ENCODE data around the gene ARF1.
A peak's percentile ranks its signal among the peaks of the same experiment; 100 is the strongest.

Gene ARF1

GRCh38 chr1:228079601-228080263 is 2.8 kb upstream of the ARF1 start:
- H3K27me3 ChIP-seq (ENCODE audit: insufficient read depth, low read length), result no peaks in the 10 kb centered on the region
- H3K4me1 ChIP-seq (ENCODE audit: control insufficient read depth, insufficient read depth, low read length, unreplicated experiment), result peaks cover 2% of the 10 kb centered on the region
- H2AFZ ChIP-seq (ENCODE audit: low read length, unreplicated experiment), result no peak overlapping the region
- no peak overlapping the region for H3K4me3 ChIP-seq (ENCODE audit: low read depth, low read length)
- H3K27ac ChIP-seq (ENCODE audit: low read depth, low read length), result no peak overlapping the region
- H3K79me2 ChIP-seq (ENCODE audit: control insufficient read depth, insufficient read depth, low read length, unreplicated experiment), result peaks cover 48% of the 10 kb centered on the region
- H3K36me3 ChIP-seq (ENCODE audit: insufficient read depth, low read length), result no peaks in the 10 kb centered on the region; the same call in 1 of the 2 replicates

- Histone ChIP-seq H3K4me3 (ENCODE audit: low read depth, low read length) (peak overlapping the region; percentile 90), H3K36me3 (ENCODE audit: insufficient read depth, low read length) (no peaks in the 10 kb centered on the region; the same call in 1 of the 2 replicates), H3K27me3 (ENCODE audit: insufficient read depth, low read length) (no peaks in the 10 kb centered on the region), H3K27ac (ENCODE audit: low read depth, low read length) (no peak overlapping the region), H3K4me1 (ENCODE audit: control insufficient read depth, insufficient read depth, low read length, unreplicated experiment) (peaks cover 16% of the 10 kb centered on the region), H3K79me2 (ENCODE audit: control insufficient read depth, insufficient read depth, low read length, unreplicated experiment) (peaks cover 63% of the 10 kb centered on the region), H2AFZ (ENCODE audit: low read length, unreplicated experiment) (no peak overlapping the region)
These were observed 1.4 kb upstream of the ARF1 start for GRCh38 chr1:228081144-228081543.

- peak overlapping the region; percentile 91 for H2AFZ ChIP-seq (ENCODE audit: low read length, unreplicated experiment)
These were observed 812 bp upstream of the ARF1 start for GRCh38 chr1:228081578-228082213.

GRCh38 chr1:228082918-228083870 is 686 bp downstream of the ARF1 start:
- H3K4me1 ChIP-seq (ENCODE audit: control insufficient read depth, insufficient read depth, low read length, unreplicated experiment), result peaks cover 34% of the 10 kb centered on the region
- H3K27me3 ChIP-seq (ENCODE audit: insufficient read depth, low read length), result no peaks in the 10 kb centered on the region
- H3K4me3 ChIP-seq (ENCODE audit: low read depth, low read length), result peak overlapping the region; percentile 90
- peak overlapping the region; percentile 89 for H3K27ac ChIP-seq (ENCODE audit: low read depth, low read length)
- H3K79me2 ChIP-seq (ENCODE audit: control insufficient read depth, insufficient read depth, low read length, unreplicated experiment), result peaks cover 83% of the 10 kb centered on the region
- no peak overlapping the region for H2AFZ ChIP-seq (ENCODE audit: low read length, unreplicated experiment)
- no peaks in the 10 kb centered on the region; the same call in 1 of the 2 replicates for H3K36me3 ChIP-seq (ENCODE audit: insufficient read depth, low read length)

More at GRCh38 chr1:228081578-228082213, 812 bp upstream of the ARF1 start:
- Histone ChIP-seq H3K27ac (ENCODE audit: low read depth, low read length) (peak overlapping the region; percentile 28; the same call in 1 of the 2 replicates), H3K4me1 (ENCODE audit: control insufficient read depth, insufficient read depth, low read length, unreplicated experiment) (peaks cover 21% of the 10 kb centered on the region), H3K4me3 (ENCODE audit: low read depth, low read length) (peak overlapping the region; percentile 90), H3K79me2 (ENCODE audit: control insufficient read depth, insufficient read depth, low read length, unreplicated experiment) (peaks cover 68% of the 10 kb centered on the region), H3K36me3 (ENCODE audit: insufficient read depth, low read length) (no peaks in the 10 kb centered on the region; the same call in 1 of the 2 replicates), H3K27me3 (ENCODE audit: insufficient read depth, low read length) (no peaks in the 10 kb centered on the region)

- H3K4me1 ChIP-seq (ENCODE audit: control insufficient read depth, insufficient read depth, low read length, unreplicated experiment), result peaks cover 41% of the 10 kb centered on the region
- no peak overlapping the region for H2AFZ ChIP-seq (ENCODE audit: low read length, unreplicated experiment)
- H3K79me2 ChIP-seq (ENCODE audit: control insufficient read depth, insufficient read depth, low read length, unreplicated experiment), result peaks cover 90% of the 10 kb centered on the region
- H3K4me3 ChIP-seq (ENCODE audit: low read depth, low read length), result peak overlapping the region; percentile 90
- H3K27ac ChIP-seq (ENCODE audit: low read depth, low read length), result peak overlapping the region; percentile 89
- no peaks in the 10 kb centered on the region for H3K27me3 ChIP-seq (ENCODE audit: insufficient read depth, low read length)
- H3K36me3 ChIP-seq (ENCODE audit: insufficient read depth, low read length), result no peaks in the 10 kb centered on the region; the same call in 1 of the 2 replicates
These were observed 1.4 kb downstream of the ARF1 start for GRCh38 chr1:228083871-228084278.

- Histone ChIP-seq H3K27ac (ENCODE audit: low read depth, low read length) (peak overlapping the region; percentile 89), H3K36me3 (ENCODE audit: insufficient read depth, low read length) (no peaks in the 10 kb centered on the region; the same call in 1 of the 2 replicates), H3K4me1 (ENCODE audit: control insufficient read depth, insufficient read depth, low read length, unreplicated experiment) (peaks cover 46% of the 10 kb centered on the region), H2AFZ (ENCODE audit: low read length, unreplicated experiment) (no peak overlapping the region), H3K27me3 (ENCODE audit: insufficient read depth, low read length) (no peaks in the 10 kb centered on the region), H3K4me3 (ENCODE audit: low read depth, low read length) (peak overlapping the region; percentile 90), H3K79me2 (ENCODE audit: control insufficient read depth, insufficient read depth, low read length, unreplicated experiment) (peaks cover 93% of the 10 kb centered on the region)
These were observed 1.8 kb downstream of the ARF1 start for GRCh38 chr1:228084325-228084724.

GRCh38 chr1:228084797-228085196 is 2.3 kb downstream of the ARF1 start:
- H3K4me3 ChIP-seq (ENCODE audit: low read depth, low read length), result peak overlapping the region; percentile 90
- no peak overlapping the region for H2AFZ ChIP-seq (ENCODE audit: low read length, unreplicated experiment)
- peaks cover 93% of the 10 kb centered on the region for H3K79me2 ChIP-seq (ENCODE audit: control insufficient read depth, insufficient read depth, low read length, unreplicated experiment)
- no peaks in the 10 kb centered on the region for H3K27me3 ChIP-seq (ENCODE audit: insufficient read depth, low read length)
- no peaks in the 10 kb centered on the region; the same call in 1 of the 2 replicates for H3K36me3 ChIP-seq (ENCODE audit: insufficient read depth, low read length)
- peaks cover 51% of the 10 kb centered on the region for H3K4me1 ChIP-seq (ENCODE audit: control insufficient read depth, insufficient read depth, low read length, unreplicated experiment)
- H3K27ac ChIP-seq (ENCODE audit: low read depth, low read length), result peak overlapping the region; percentile 89

GRCh38 chr1:228085287-228085951 is 2.9 kb downstream of the ARF1 start:
- peaks cover 93% of the 10 kb centered on the region for H3K79me2 ChIP-seq (ENCODE audit: control insufficient read depth, insufficient read depth, low read length, unreplicated experiment)
- no peaks in the 10 kb centered on the region; the same call in 1 of the 2 replicates for H3K36me3 ChIP-seq (ENCODE audit: insufficient read depth, low read length)
- H2AFZ ChIP-seq (ENCODE audit: low read length, unreplicated experiment), result no peak overlapping the region
- H3K27me3 ChIP-seq (ENCODE audit: insufficient read depth, low read length), result no peaks in the 10 kb centered on the region
- H3K27ac ChIP-seq (ENCODE audit: low read depth, low read length), result peak overlapping the region; percentile 89
- H3K4me3 ChIP-seq (ENCODE audit: low read depth, low read length), result peak overlapping the region; percentile 90
- H3K4me1 ChIP-seq (ENCODE audit: control insufficient read depth, insufficient read depth, low read length, unreplicated experiment), result peaks cover 57% of the 10 kb centered on the region

- Histone ChIP-seq H3K79me2 (ENCODE audit: control insufficient read depth, insufficient read depth, low read length, unreplicated experiment) (peaks cover 100% of the 10 kb centered on the region), H3K4me1 (ENCODE audit: control insufficient read depth, insufficient read depth, low read length, unreplicated experiment) (peaks cover 66% of the 10 kb centered on the region), H3K36me3 (ENCODE audit: insufficient read depth, low read length) (peaks cover 13% of the 10 kb centered on the region; the same call in 1 of the 2 replicates), H3K4me3 (ENCODE audit: low read depth, low read length) (peak overlapping the region; percentile 59), H3K27me3 (ENCODE audit: insufficient read depth, low read length) (no peaks in the 10 kb centered on the region), H3K27ac (ENCODE audit: low read depth, low read length) (peak overlapping the region; percentile 89), H2AFZ (ENCODE audit: low read length, unreplicated experiment) (no peak overlapping the region)
These were observed 5.3 kb downstream of the ARF1 start for GRCh38 chr1:228087771-228088251.
